ENCODE results near the gene WDR3.
"Not testable (repeated sequence)": the region's sequence is repeated elsewhere in the genome, so short reads cannot be mapped to it uniquely, and the experiment has no call there.

Gene WDR3

GRCh38 chr1:117929343-117930172, at the start of gene WDR3, which contains the start of gene GDAP2:
Gene WDR3, plus strand, starts transcription at chr1:117929739. Its CDS starts 3,581 bp downstream, at chr1:117933320.
Gene GDAP2, minus strand, starts transcription at chr1:117929621. Its CDS starts 9,264 bp downstream, at chr1:117920357.
- DNase-seq, result peak; percentile 88

DNA sequence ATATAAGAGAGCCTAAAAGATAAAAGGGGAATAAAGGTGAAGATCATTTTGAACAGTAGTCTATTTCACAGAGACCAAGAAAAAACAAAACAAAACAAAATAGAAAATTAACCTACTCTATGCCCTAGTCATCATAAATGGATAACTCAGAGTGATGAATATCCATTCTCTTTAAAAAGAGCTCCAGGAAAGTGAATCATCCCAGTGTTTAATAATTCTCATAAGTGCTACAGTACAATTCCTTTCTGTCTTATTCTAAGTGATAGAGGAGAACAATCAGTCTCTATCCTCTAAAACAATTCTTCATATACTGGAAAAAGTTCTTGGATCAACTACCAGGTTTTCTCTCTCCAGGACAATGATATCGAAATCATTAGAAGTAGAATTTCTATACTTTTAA, 45.9 kb upstream of the WDR3 start:
- no peak for DNase-seq

DNA sequence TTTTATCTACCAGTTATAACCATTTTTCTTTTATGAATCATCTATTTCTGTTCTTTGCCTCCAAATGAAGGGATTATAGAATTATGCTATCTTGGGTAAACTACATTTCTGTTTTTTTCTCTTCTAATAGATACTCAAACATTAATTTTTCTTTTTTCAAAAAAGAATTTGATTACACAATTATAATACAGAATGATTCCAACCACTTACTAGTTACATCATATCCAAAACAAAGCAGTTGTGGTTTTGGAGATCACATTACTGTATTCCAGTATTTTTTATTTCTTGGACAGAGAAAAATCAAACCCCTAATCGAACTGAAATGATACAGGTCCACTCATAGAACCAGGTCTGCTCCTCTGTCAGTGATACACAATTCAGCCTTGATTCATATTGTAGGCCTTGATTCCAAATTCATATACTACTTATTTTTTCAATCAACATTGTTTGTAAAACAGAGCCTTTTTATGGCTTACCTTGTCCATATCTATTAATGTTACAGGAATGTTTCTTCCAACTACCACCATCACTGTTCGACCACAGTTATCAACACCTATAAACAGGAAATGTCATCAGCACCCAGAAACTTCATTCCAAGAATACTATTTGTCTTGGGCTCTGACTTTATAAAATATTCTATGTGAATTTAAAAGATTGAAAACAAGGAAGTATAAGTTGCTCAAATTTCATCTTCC, 43.3 kb upstream of the WDR3 start:
- DNase-seq, result no peak

- no peak for DNase-seq
Measured at GRCh38 chr1:117890452-117890851, 39.1 kb upstream of the WDR3 start.

DNA sequence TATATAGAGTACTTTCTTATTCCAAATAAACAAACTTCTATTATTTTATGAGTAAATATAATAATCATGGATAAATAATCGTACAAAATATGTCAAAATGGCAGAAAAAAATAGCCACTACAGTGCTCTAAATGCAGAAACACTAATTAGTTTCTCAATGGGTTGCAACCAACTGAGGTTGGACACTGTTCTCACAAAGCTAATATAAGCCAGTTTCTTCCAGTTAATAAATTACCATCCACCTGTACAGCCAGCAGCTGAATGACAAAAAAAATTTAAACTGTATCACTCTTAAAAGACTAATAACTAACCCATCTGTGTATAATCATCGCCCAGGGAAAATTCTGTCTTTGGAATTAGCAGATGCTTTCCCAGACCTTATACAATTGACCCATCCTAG, 37.0 kb upstream of the WDR3 start:
- DNase-seq, result no peak

DNA sequence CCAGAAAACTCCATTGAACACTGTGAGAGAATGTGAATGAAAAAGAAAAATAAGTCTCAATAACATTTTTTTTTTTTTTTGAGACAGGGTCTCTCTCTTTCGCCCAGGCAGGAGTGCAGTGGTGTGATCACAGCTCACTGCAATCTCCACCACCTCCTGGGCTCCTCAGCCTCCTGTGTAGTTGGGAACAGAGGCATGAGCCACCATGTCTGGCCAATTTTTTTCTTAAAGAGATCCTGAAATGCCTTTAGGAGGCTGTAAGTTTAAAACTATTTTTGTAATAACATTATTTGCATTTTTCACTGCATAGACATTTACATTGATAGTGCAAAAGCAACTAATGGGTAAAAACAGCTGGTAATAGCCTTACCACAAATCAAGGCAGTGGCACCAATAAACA, 35.5 kb upstream of the WDR3 start:
- no peak for DNase-seq

GRCh38 chr1:117895482-117896114, 33.9 kb upstream of the WDR3 start:
- DNase-seq, result peak; percentile 15

GRCh38 chr1:117897551-117897950, 32.0 kb upstream of the WDR3 start:
- DNase-seq, result no peak

DNA sequence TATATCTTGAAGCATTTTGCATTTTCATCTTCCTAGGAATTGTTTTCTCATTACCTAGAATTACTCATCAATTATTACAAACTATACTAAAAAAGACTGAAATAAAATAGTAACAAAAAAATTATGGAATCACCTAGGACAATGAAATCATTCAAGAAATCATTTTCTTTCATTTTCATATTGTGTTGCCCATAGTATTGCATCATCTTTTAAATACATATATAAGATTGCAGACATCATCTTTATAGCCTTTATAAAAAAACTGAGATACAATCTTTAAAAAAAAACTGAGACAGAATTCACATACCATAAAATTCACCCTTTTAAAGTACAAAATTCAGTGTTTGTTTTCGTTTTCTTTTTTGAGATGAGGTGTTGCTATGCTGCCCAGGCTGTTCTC, 29.7 kb upstream of the WDR3 start:
- no peak for DNase-seq

GRCh38 chr1:117902944-117903343, 26.6 kb upstream of the WDR3 start:
- DNase-seq, result no peak

DNA sequence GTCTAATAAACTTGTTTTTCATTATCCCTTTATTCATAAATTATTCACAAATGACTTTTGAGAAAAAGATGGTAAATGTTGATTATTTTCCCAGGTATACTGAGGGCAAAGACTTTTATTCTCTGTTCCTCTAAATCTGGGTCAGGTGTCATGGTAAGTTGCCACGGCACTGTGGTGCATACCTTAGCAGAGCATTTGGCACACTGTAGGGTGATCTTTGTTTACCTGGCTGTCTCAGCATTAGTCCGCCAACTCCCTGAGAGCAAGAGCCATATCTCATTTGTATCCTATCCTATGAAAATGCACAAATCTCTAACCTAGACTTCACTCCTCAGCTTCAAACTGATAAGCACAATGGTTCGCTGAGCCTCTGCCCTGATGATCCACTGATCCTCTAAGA, 25.1 kb upstream of the WDR3 start:
- DNase-seq, result no peak

DNA sequence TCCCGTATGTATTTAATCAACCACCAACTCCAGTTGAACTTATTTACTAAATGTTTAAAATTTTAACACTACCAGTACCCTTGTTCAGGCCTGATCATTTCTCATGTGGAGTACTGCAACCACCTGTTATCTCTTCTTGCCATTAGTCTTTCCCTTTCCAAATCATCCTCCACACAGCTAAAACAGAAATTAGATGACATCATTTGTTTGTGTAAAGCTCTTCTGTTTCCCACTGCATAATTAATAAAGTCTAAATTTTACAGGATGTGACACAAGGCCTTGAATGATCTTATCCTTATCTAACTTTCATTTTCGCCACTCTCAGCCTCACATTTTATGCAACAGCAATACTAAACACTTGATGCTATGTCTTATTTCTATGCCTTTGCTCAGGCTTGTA, 24.5 kb upstream of the WDR3 start:
- no peak for DNase-seq

- DNase-seq, result no peak
Measured at GRCh38 chr1:117911051-117911450, 18.5 kb upstream of the WDR3 start.

DNA sequence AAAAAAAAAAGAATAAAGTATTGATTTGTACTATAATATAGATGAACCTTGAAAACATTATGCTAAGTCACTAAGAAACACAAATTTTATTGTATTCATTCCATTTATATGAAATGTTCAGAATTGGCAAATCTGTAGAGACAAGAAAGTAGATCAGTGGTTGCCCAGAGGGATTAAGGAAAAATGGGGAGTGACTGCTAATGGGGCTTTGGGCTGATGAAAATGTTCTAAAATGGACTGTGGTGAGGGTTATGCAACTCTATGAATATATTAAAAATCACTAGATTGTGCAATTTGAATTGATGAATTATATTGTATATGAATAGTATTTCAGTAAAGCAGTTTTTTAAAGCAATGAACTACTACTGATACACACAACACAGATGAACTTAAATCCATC, 10.2 kb upstream of the WDR3 start:
- no peak for DNase-seq

DNA sequence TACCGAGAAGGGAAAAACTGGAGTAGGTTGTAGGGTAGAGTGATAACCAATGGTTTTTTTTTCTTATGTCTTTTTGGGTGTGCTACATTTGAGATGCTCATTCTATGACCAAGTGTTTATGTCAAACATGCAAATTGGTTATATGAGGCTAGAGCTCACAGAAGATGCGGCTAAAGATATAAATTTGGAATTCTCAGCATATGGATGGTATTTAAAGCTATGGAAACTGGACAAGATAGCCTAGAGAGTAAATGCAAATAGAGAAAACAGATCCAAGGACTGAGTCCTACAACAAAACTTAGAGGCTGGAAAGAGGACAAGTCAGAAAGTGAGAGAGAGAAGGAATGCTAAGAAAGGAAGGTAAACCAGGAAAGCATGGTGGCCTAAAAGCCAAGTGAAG, 7.5 kb upstream of the WDR3 start:
- DNase-seq, result no peak

GRCh38 chr1:117922717-117923116, 6.8 kb upstream of the WDR3 start:
- DNase-seq, result not testable (repeated sequence)

DNA sequence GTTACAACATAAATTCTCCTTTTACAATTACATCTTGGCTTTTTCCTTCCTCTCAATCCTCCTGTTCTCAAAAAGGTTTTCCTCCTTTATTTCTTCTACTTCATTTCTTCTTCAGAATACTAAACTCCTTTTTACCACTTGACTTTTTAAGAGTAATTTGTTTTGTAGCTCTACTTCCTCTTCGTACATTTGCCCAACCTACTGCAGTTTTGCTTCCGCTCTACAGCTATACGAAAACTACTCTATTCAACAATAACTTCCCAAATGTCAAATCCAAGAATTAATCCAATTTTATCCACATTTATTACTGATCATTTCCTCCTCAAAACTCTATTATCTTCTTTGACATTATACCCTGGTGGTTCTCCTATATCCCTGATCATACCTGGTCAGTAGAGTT, 3.6 kb upstream of the WDR3 start:
- no peak for DNase-seq

DNA sequence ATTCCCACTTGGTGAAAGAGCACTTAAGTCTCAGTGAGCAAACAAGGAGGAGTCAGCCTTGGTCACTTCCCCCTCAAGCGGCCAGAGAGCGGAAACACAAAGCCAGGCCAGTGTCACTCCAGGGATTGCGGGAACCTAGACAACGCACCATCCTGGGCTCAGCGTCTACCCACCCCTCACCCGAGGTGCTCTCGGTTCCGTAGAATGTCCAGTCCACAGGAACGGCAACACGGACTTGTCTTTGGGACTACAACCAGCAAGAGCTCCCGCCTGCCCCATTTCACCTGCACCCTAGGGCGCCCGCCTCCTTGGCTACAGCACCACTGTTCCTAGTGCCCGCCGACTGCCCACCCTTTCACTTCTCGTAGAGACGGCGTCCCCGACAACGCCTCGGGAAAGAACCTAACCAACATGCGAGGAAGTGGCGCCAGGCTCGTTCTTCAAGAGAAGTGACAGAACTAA, 627 bp upstream of the WDR3 start:
- no peak for DNase-seq

- DNase-seq, result no peak
Measured at GRCh38 chr1:117930173-117930447, 571 bp downstream of the WDR3 start.

GRCh38 chr1:117930484-117930883, 945 bp downstream of the WDR3 start:
- DNase-seq, result no peak

DNA sequence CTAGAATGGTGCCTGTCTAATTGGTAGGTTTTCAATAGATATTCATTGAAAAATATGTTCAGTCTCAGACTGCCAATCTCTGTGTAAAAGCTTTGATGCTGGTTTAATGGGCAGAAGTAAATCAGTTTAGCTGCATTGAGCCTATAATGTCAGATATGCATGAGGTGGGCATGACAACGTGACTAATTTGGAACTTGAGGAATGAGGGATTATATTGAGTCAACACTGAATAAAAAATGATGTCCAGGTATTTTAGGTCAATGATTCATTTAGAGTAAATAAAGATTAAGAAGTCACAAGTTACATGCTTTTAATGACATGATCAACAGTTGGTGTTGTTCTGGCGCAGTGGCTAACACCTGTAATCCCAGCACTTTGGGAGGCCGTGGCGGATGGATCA, 3.0 kb downstream of the WDR3 start:
- DNase-seq, result no peak

GRCh38 chr1:117933769-117934168, 4.2 kb downstream of the WDR3 start:
- DNase-seq, result no peak

- DNase-seq, result no peak
Measured at GRCh38 chr1:117942293-117942692, 12.8 kb downstream of the WDR3 start.

DNA sequence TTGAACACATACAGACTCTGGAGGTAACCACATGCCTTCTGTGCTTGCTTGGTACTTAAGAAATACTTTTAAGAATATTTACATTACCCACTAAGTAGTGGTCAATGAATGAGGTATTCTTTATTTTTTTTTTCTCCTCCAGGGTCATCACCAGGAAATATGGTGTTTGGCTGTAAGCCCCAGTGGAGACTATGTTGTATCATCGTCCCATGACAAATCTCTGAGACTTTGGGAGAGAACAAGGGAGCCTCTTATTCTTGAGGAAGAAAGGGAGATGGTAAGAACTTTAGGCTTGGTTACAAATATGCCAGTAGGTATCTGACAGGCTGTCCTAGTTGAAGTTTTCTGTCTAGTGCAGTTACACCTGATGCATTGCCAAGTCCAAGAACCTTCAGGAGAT, 22.8 kb downstream of the WDR3 start:
- DNase-seq, result no peak
